OCI-LY7 (cell line): ENCODE results near the gene TRIM9.

Source experiments
- EZH2phosphoT487 ChIP-seq: fragments of 200-600 bp; sonication (generic); IDR thresholded peaks from 2 replicates; pipeline ENCODE4 v1.6.1; 2018; ENCODE audit warnings: low read depth, borderline replicate concordance, mild to moderate bottlenecking, mixed run types, antibody characterized with exemption, low read length, moderate library complexity, mixed read lengths
- TF ChIP-seq, protein P1 (sequence below): fragments of 200-600 bp; sonication (generic); conservative IDR thresholded peaks from 2 replicates; pipeline ENCODE4 v1.5.1; 2014; ENCODE audit warnings: mild to moderate bottlenecking, antibody characterized with exemption, low read length, moderate library complexity, mixed read lengths

GRCh38 chr14:51039252-51039651 lies 55.7 kb downstream of the TRIM9 start:
- TF ChIP-seq, protein P1, sequence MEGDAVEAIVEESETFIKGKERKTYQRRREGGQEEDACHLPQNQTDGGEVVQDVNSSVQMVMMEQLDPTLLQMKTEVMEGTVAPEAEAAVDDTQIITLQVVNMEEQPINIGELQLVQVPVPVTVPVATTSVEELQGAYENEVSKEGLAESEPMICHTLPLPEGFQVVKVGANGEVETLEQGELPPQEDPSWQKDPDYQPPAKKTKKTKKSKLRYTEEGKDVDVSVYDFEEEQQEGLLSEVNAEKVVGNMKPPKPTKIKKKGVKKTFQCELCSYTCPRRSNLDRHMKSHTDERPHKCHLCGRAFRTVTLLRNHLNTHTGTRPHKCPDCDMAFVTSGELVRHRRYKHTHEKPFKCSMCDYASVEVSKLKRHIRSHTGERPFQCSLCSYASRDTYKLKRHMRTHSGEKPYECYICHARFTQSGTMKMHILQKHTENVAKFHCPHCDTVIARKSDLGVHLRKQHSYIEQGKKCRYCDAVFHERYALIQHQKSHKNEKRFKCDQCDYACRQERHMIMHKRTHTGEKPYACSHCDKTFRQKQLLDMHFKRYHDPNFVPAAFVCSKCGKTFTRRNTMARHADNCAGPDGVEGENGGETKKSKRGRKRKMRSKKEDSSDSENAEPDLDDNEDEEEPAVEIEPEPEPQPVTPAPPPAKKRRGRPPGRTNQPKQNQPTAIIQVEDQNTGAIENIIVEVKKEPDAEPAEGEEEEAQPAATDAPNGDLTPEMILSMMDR = no peak
- TF ChIP-seq EZH2phosphoT487 = no peak
